ENCODE data around the gene PLCG1. TPM values are rescaled to one million over a fixed set of nuclear protein-coding genes. Genes with fewer than 3 reads are reported as not detected.

PLCG1 gene
- polyA plus RNA-seq, 1 donor (not counting 4 experiments of a cell fraction or from before 2014, with no cell fraction given): 41.5 TPM

DNA sequence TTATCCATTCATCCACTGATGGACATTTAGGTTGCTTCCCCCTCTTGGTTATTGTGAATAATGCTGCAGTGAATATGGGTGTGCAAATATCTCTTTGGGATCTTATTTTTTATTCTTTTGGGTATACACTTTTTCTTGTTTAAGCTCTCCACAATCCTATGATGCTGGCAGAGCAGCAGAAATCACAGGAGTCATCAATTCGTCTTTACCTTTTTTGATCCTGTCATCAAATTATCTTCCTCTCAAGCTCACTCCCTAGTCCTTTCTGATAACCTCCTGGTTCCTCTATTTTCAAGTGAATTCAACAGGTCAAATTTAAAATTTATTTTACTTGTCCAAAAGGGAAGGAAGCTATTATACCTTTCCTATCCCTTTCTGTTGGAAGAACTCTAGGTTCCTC is 89.1 kb downstream of the PLCG1 start:
- Histone ChIP-seq H3K27me3 (ENCODE audit: control insufficient read depth, extremely low read depth, insufficient read depth, low read length) (no peaks in the 10 kb centered on the region), H3K9me3 (ENCODE audit: control insufficient read depth, low read depth, low read length) (no peaks in the 10 kb centered on the region), H3K9me1 (ENCODE audit: control insufficient read depth, extremely low read depth, insufficient read depth, low read length) (no peaks in the 10 kb centered on the region), H3K4me3 (ENCODE audit: control insufficient read depth in 2 of 3, extremely low read depth in 1 of 3, insufficient read depth in 2 of 3, low read depth in 1 of 3, low read length in 3 of 3) (no peak overlapping the region), H3K36me3 (ENCODE audit: control insufficient read depth in 2 of 2, extremely low read depth in 1 of 2, insufficient read depth in 2 of 2, low read length in 2 of 2) (peaks cover 0 to 2% of the 10 kb centered on the region in 2 experiments), H3K9ac (ENCODE audit: control insufficient read depth, extremely low read depth, insufficient read depth, low read length) (no peak overlapping the region), H2AFZ (ENCODE audit: control insufficient read depth, low read length) (no peak overlapping the region), H3K4me1 (ENCODE audit: control insufficient read depth, extremely low read depth, insufficient read depth, low read length) (peaks cover 4% of the 10 kb centered on the region), H3K4me2 (ENCODE audit: control insufficient read depth, extremely low read depth, insufficient read depth, low read depth, low read length) (no peak overlapping the region), H4K20me1 (ENCODE audit: control insufficient read depth, extremely low read depth, insufficient read depth, low read length) (no peaks in the 10 kb centered on the region), H3K79me2 (ENCODE audit: control insufficient read depth, insufficient read depth, low read length) (no peaks in the 10 kb centered on the region), H3K27ac (ENCODE audit: control insufficient read depth, insufficient read depth, low read length) (no peak overlapping the region)
- FAIRE-seq (no peak), DNase-seq (ENCODE audit: low read depth, low spot score) (no peak)
- dilution Hi-C loops (cut with MboI; ENCODE audit: extremely low pct_ligation_motif_present, low sequenced_read_pairs): no loop called here
- TF ChIP-seq EZH2 (IDR thresholded peaks at IDR 0.05; ENCODE audit: low read length): no peak
- TF ChIP-seq, protein P1, sequence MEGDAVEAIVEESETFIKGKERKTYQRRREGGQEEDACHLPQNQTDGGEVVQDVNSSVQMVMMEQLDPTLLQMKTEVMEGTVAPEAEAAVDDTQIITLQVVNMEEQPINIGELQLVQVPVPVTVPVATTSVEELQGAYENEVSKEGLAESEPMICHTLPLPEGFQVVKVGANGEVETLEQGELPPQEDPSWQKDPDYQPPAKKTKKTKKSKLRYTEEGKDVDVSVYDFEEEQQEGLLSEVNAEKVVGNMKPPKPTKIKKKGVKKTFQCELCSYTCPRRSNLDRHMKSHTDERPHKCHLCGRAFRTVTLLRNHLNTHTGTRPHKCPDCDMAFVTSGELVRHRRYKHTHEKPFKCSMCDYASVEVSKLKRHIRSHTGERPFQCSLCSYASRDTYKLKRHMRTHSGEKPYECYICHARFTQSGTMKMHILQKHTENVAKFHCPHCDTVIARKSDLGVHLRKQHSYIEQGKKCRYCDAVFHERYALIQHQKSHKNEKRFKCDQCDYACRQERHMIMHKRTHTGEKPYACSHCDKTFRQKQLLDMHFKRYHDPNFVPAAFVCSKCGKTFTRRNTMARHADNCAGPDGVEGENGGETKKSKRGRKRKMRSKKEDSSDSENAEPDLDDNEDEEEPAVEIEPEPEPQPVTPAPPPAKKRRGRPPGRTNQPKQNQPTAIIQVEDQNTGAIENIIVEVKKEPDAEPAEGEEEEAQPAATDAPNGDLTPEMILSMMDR (optimal IDR thresholded peaks at IDR 0.05 in 1 of 3, IDR thresholded peaks at IDR 0.05 in 1 of 3, conservative IDR thresholded peaks at IDR 0.05 in 1 of 3; ENCODE audit: extremely low read depth in 1 of 3, insufficient read depth in 2 of 3, low read length in 3 of 3): no peak

Small RNA genes within 50 kb of the gene (small RNA-seq; reads per million reads assigned to genes)
- gene AL022394.1 (ENCODE audit: insufficient read length in 3 of 3, low read depth in 3 of 3, low replicate concordance in 1 of 3) (0 reads per million in 3 experiments), gene MIR6871 (ENCODE audit: insufficient read length in 3 of 3, low read depth in 3 of 3, low replicate concordance in 1 of 3) (0 reads per million in 3 experiments)

Other genes with a start within 250 kb of the PLCG1 start
- 13.8 to 25.2 TPM (median 20.4 TPM) in 3 replicates for gene TOP1, start 108.7 kb upstream of the PLCG1 start, polyA plus RNA-seq
- gene ZHX3, start 180.2 kb downstream of the PLCG1 start, polyA plus RNA-seq: 12.6 to 19.6 TPM (median 16.5 TPM) in 3 replicates
- 15.6 to 32.4 TPM (median 18.1 TPM) in 3 replicates for gene LPIN3, start 203.3 kb downstream of the PLCG1 start, polyA plus RNA-seq
- gene EMILIN3, start 229.3 kb downstream of the PLCG1 start, polyA plus RNA-seq: not detected in 3 replicates